ENCODE measurements around the gene CCDC7.

Gene CCDC7

GRCh38 chr10:32661346-32661745, 215.4 kb downstream of the CCDC7 start:
- no peaks in the 10 kb centered on the region for H3K4me1 ChIP-seq (ENCODE audit: low read length)
- DNase-seq, result no peak
- H3K27ac ChIP-seq (ENCODE audit: low read length), result no peak overlapping the region
- H3K27me3 ChIP-seq (replicated peaks; ENCODE audit: insufficient read depth, low read length), result no peaks in the 10 kb centered on the region
- no peaks in the 10 kb centered on the region for H3K9me3 ChIP-seq (replicated peaks; ENCODE audit: insufficient read depth, low read length)
- no peaks in the 10 kb centered on the region for H3K79me2 ChIP-seq (ENCODE audit: low read length)
- H3K36me3 ChIP-seq (replicated peaks; ENCODE audit: insufficient read depth, low read length), result no peaks in the 10 kb centered on the region
- H3F3A ChIP-seq (ENCODE audit: insufficient read depth, low read length), result no peaks in the 10 kb centered on the region
- H4K20me1 ChIP-seq (ENCODE audit: insufficient read depth, low read length), result no peaks in the 10 kb centered on the region
- no peaks in the 10 kb centered on the region for H3K9me2 ChIP-seq (replicated peaks; ENCODE audit: insufficient read depth, low read length)
- no peak overlapping the region for H3K9ac ChIP-seq (ENCODE audit: low read length)
- H3K4me3 ChIP-seq (ENCODE audit: low read length), result no peak overlapping the region
- no peak for TF ChIP-seq EZH2 (optimal IDR thresholded peaks at IDR 0.05; ENCODE audit: low read depth, low read length)
- no peak overlapping the region for H3K4me2 ChIP-seq (ENCODE audit: low read depth, low read length)
- no peak overlapping the region for H2AFZ ChIP-seq (ENCODE audit: low read length)

- H3K4me2 ChIP-seq (ENCODE audit: low read depth, low read length), result no peak overlapping the region
- no peaks in the 10 kb centered on the region for H4K20me1 ChIP-seq (ENCODE audit: insufficient read depth, low read length)
- no peaks in the 10 kb centered on the region for H3K9me2 ChIP-seq (replicated peaks; ENCODE audit: insufficient read depth, low read length)
- no peak overlapping the region for H2AFZ ChIP-seq (ENCODE audit: low read length)
- H3K9me3 ChIP-seq (replicated peaks; ENCODE audit: insufficient read depth, low read length), result no peaks in the 10 kb centered on the region
- DNase-seq, result no peak
- H3K9ac ChIP-seq (ENCODE audit: low read length), result no peak overlapping the region
- no peaks in the 10 kb centered on the region for H3K79me2 ChIP-seq (ENCODE audit: low read length)
- no peaks in the 10 kb centered on the region for H3K4me1 ChIP-seq (ENCODE audit: low read length)
- H3K4me3 ChIP-seq (ENCODE audit: low read length), result no peak overlapping the region
- no peaks in the 10 kb centered on the region for H3K27me3 ChIP-seq (replicated peaks; ENCODE audit: insufficient read depth, low read length)
- no peak overlapping the region for H3K27ac ChIP-seq (ENCODE audit: low read length)
- no peak for TF ChIP-seq EZH2phosphoT487 (IDR thresholded peaks at IDR 0.05; ENCODE audit: low read length)
- no peak for TF ChIP-seq EZH2 (optimal IDR thresholded peaks at IDR 0.05; ENCODE audit: low read depth, low read length)
- TF ChIP-seq CTCF (IDR thresholded peaks at IDR 0.05; ENCODE audit: low read length), result no peak
- no peaks in the 10 kb centered on the region for H3F3A ChIP-seq (ENCODE audit: insufficient read depth, low read length)
- no peaks in the 10 kb centered on the region for H3K36me3 ChIP-seq (replicated peaks; ENCODE audit: insufficient read depth, low read length)
Observed at GRCh38 chr10:32680803-32681557, 235.0 kb downstream of the CCDC7 start.

- Histone ChIP-seq H3K4me3 (ENCODE audit: low read length) (no peak overlapping the region), H3K27ac (ENCODE audit: low read length) (no peak overlapping the region), H3K4me2 (ENCODE audit: low read depth, low read length) (no peak overlapping the region), H3K9ac (ENCODE audit: low read length) (no peak overlapping the region), H3F3A (ENCODE audit: insufficient read depth, low read length) (no peaks in the 10 kb centered on the region), H3K36me3 (replicated peaks; ENCODE audit: insufficient read depth, low read length) (no peaks in the 10 kb centered on the region), H3K9me2 (replicated peaks; ENCODE audit: insufficient read depth, low read length) (no peaks in the 10 kb centered on the region), H4K20me1 (ENCODE audit: insufficient read depth, low read length) (no peaks in the 10 kb centered on the region), H3K4me1 (ENCODE audit: low read length) (no peaks in the 10 kb centered on the region), H3K79me2 (ENCODE audit: low read length) (no peaks in the 10 kb centered on the region), H3K27me3 (replicated peaks; ENCODE audit: insufficient read depth, low read length) (no peaks in the 10 kb centered on the region), H3K9me3 (replicated peaks; ENCODE audit: insufficient read depth, low read length) (no peaks in the 10 kb centered on the region), H2AFZ (ENCODE audit: low read length) (no peak overlapping the region)
- no peak for DNase-seq
- TF ChIP-seq CTCF (IDR thresholded peaks at IDR 0.05; ENCODE audit: low read length) (no peak), EZH2 (optimal IDR thresholded peaks at IDR 0.05; ENCODE audit: low read depth, low read length) (no peak), EZH2phosphoT487 (IDR thresholded peaks at IDR 0.05; ENCODE audit: low read length) (no peak)
Observed at GRCh38 chr10:32684291-32684690, 238.4 kb downstream of the CCDC7 start.

- no peak overlapping the region for H2AFZ ChIP-seq (ENCODE audit: low read length)
- no peak overlapping the region for H3K27ac ChIP-seq (ENCODE audit: low read length)
- no peaks in the 10 kb centered on the region for H3K79me2 ChIP-seq (ENCODE audit: low read length)
- H3K36me3 ChIP-seq (replicated peaks; ENCODE audit: insufficient read depth, low read length), result no peaks in the 10 kb centered on the region
- H3K4me3 ChIP-seq (ENCODE audit: low read length), result no peak overlapping the region
- no peaks in the 10 kb centered on the region for H3K9me3 ChIP-seq (replicated peaks; ENCODE audit: insufficient read depth, low read length)
- H3K4me1 ChIP-seq (ENCODE audit: low read length), result no peaks in the 10 kb centered on the region
- H3K4me2 ChIP-seq (ENCODE audit: low read depth, low read length), result no peak overlapping the region
- no peaks in the 10 kb centered on the region for H3K27me3 ChIP-seq (replicated peaks; ENCODE audit: insufficient read depth, low read length)
- TF ChIP-seq EZH2 (optimal IDR thresholded peaks at IDR 0.05; ENCODE audit: low read depth, low read length) (no peak), CTCF (IDR thresholded peaks at IDR 0.05; ENCODE audit: low read length) (no peak), EZH2phosphoT487 (IDR thresholded peaks at IDR 0.05; ENCODE audit: low read length) (no peak)
- no peaks in the 10 kb centered on the region for H3K9me2 ChIP-seq (replicated peaks; ENCODE audit: insufficient read depth, low read length)
- no peak for DNase-seq
- H3F3A ChIP-seq (ENCODE audit: insufficient read depth, low read length), result no peaks in the 10 kb centered on the region
- no peak overlapping the region for H3K9ac ChIP-seq (ENCODE audit: low read length)
- no peaks in the 10 kb centered on the region for H4K20me1 ChIP-seq (ENCODE audit: insufficient read depth, low read length)
Observed at GRCh38 chr10:32687116-32687515, 241.2 kb downstream of the CCDC7 start.

Data from MM.1S (cell line).